H9 (cell line): ENCODE results near the gene PRPF19. TPM values are rescaled to one million over a fixed set of nuclear protein-coding genes. Genes with fewer than 3 reads are reported as not detected.

Source experiments
- DNase-seq: peaks from one replicate; pipeline ENCODE4 v3.0.0-alpha.2; 2017
- H2AFZ ChIP-seq: one replicate; pipeline ENCODE4 v1.6.1; 2013; ENCODE audit warnings: mild to moderate bottlenecking, low read length, control low read depth, moderate library complexity
- H2AK5ac ChIP-seq: 2 replicates; pipeline ENCODE4 v1.6.1; 2013; ENCODE audit warnings: low read length, control low read depth, mixed read lengths; ENCODE audit not compliant: insufficient read length
- H2BK120ac ChIP-seq: one replicate; pipeline ENCODE4 v1.6.1; 2013; ENCODE audit warnings: low read depth, mild to moderate bottlenecking, low read length, control low read depth, inconsistent platforms; ENCODE audit not compliant: poor library complexity, severe bottlenecking
- H2BK12ac ChIP-seq: 2 replicates; pipeline ENCODE4 v1.6.1; 2013; ENCODE audit warnings: low read length, control low read depth, mixed read lengths, low read depth; ENCODE audit not compliant: insufficient read length
- H2BK15ac ChIP-seq: 2 replicates; pipeline ENCODE4 v1.6.1; 2013; ENCODE audit warnings: low read depth, low read length, control low read depth
- H2BK20ac ChIP-seq: one replicate; pipeline ENCODE4 v1.6.1; 2013; ENCODE audit warnings: low read depth, mild to moderate bottlenecking, low read length, control low read depth, inconsistent platforms; ENCODE audit not compliant: poor library complexity, severe bottlenecking
- H2BK5ac ChIP-seq: 2 replicates; pipeline ENCODE4 v1.6.1; 2013; ENCODE audit warnings: low read length, control low read depth, mixed read lengths; ENCODE audit not compliant: insufficient read length
- H3K14ac ChIP-seq: 2 replicates; pipeline ENCODE4 v1.6.1; 2013; ENCODE audit warnings: low read length, control low read depth; ENCODE audit not compliant: insufficient read depth
- H3K18ac ChIP-seq: 2 replicates; pipeline ENCODE4 v1.6.1; 2013; ENCODE audit warnings: low read depth, mild to moderate bottlenecking, mixed read lengths, low read length, control low read depth; ENCODE audit not compliant: insufficient read length
- H3K23ac ChIP-seq: 2 replicates; pipeline ENCODE4 v1.6.1; 2013; ENCODE audit warnings: low read length, control low read depth, mixed read lengths, low read depth; ENCODE audit not compliant: insufficient read length
- H3K23me2 ChIP-seq: 2 replicates; pipeline ENCODE4 v1.6.1; 2013; ENCODE audit warnings: low read depth, mild to moderate bottlenecking, mixed read lengths, low read length, control low read depth; ENCODE audit not compliant: insufficient read length, poor library complexity, severe bottlenecking
- H3K27ac ChIP-seq: 2 replicates; pipeline ENCODE4 v1.5.1; 2013; ENCODE audit warnings: low read length, control low read depth, mixed read lengths, low read depth; ENCODE audit not compliant: insufficient read length
- H3K27me3 ChIP-seq: 2 replicates; pipeline ENCODE4 v1.6.1; 2013; ENCODE audit warnings: low read length, control low read depth, inconsistent platforms; ENCODE audit not compliant: insufficient read depth
- H3K4ac ChIP-seq: 2 replicates; pipeline ENCODE4 v1.6.1; 2013; ENCODE audit warnings: low read depth, mild to moderate bottlenecking, control low read depth, inconsistent platforms, low read length, moderate library complexity
- H3K4me1 ChIP-seq: 2 replicates; pipeline ENCODE4 v1.6.1; 2013; ENCODE audit warnings: low read length, control low read depth, inconsistent platforms; ENCODE audit not compliant: insufficient read depth
- H3K4me2 ChIP-seq: 2 replicates; pipeline ENCODE4 v1.6.1; 2013; ENCODE audit warnings: low read length, control low read depth, mixed read lengths; ENCODE audit not compliant: insufficient read length, insufficient read depth
- H3K56ac ChIP-seq: 2 replicates; pipeline ENCODE4 v1.6.1; 2013; ENCODE audit warnings: low read depth, mild to moderate bottlenecking, mixed read lengths, low read length, control low read depth; ENCODE audit not compliant: insufficient read length
- H3K79me1 ChIP-seq: 2 replicates; pipeline ENCODE4 v1.6.1; 2013; ENCODE audit warnings: low read depth, mild to moderate bottlenecking, moderate library complexity, low read length, control low read depth, inconsistent platforms; ENCODE audit not compliant: insufficient read depth, poor library complexity, severe bottlenecking
- H3K79me2 ChIP-seq: 2 replicates; pipeline ENCODE4 v1.6.1; 2013; ENCODE audit warnings: low read length, control low read depth, inconsistent platforms; ENCODE audit not compliant: insufficient read depth
- H3K9ac ChIP-seq: 2 replicates; pipeline ENCODE4 v1.6.1; 2013; ENCODE audit warnings: low read length, control low read depth, mixed read lengths; ENCODE audit not compliant: insufficient read length; ENCODE audit errors: extremely low read depth
- H3K9me3 ChIP-seq: one replicate; pipeline ENCODE4 v1.6.1; 2013; ENCODE audit warnings: low read depth, low read length, inconsistent platforms; ENCODE audit not compliant: control insufficient read depth
- H3T11ph ChIP-seq: one replicate; pipeline ENCODE4 v1.6.1; 2013; ENCODE audit warnings: mild to moderate bottlenecking, low read length, control low read depth, inconsistent platforms
- H4K20me1 ChIP-seq: one replicate; pipeline ENCODE4 v1.6.1; 2013; ENCODE audit not compliant: control insufficient read depth, insufficient read length, insufficient read depth
- H4K5ac ChIP-seq: 2 replicates; pipeline ENCODE4 v1.6.1; 2013; ENCODE audit warnings: low read depth, mild to moderate bottlenecking, mixed read lengths, low read length, control low read depth; ENCODE audit not compliant: insufficient read length
- H4K8ac ChIP-seq: replicated peaks from 2 replicates; pipeline ENCODE4 v1.6.1; 2013; ENCODE audit warnings: low read length, control low read depth, mixed read lengths, low read depth; ENCODE audit not compliant: insufficient read length
- H4K91ac ChIP-seq: 2 replicates; pipeline ENCODE4 v1.6.1; 2013; ENCODE audit warnings: low read depth, mild to moderate bottlenecking, moderate library complexity, mixed read lengths, low read length, control low read depth; ENCODE audit not compliant: insufficient read length
- H3K27ac Mint-ChIP-seq, 3 experiments: 2 replicates in 2 of 3; 3 replicates in 1 of 3; pipeline ENCODE4 v1.8.0; 2020 to 2021; ENCODE audit warnings: mixed read lengths in 3 of 3, mild to moderate bottlenecking in 1 of 3, moderate library complexity in 1 of 3
- H3K27me3 Mint-ChIP-seq: 2 replicates; pipeline ENCODE4 v1.8.0; 2021; ENCODE audit warnings: low read depth, mild to moderate bottlenecking, moderate library complexity, mixed read lengths
- H3K36me3 Mint-ChIP-seq, 3 experiments: 2 replicates in 2 of 3; 3 replicates in 1 of 3; pipeline ENCODE4 v1.8.0; 2020 to 2021; ENCODE audit warnings: low read depth in 3 of 3, mixed read lengths in 3 of 3; ENCODE audit not compliant: insufficient read depth in 1 of 3
- H3K4me1 Mint-ChIP-seq, 2 experiments: 2 replicates each; pipeline ENCODE4 v1.8.0; 2020; ENCODE audit warnings: mixed read lengths in 2 of 2
- H3K4me3 Mint-ChIP-seq, 2 experiments: 2 replicates in 1 of 2; 3 replicates in 1 of 2; pipeline ENCODE4 v1.8.0; 2020 to 2021; ENCODE audit warnings: mild to moderate bottlenecking in 2 of 2, mixed read lengths in 2 of 2, moderate library complexity in 1 of 2
- H3K9me3 Mint-ChIP-seq, 2 experiments: 2 replicates in 1 of 2; 3 replicates in 1 of 2; pipeline ENCODE4 v1.8.0; 2020; ENCODE audit warnings: mild to moderate bottlenecking in 2 of 2, mixed read lengths in 2 of 2, moderate library complexity in 1 of 2
- WGBS: extraction: QIAGEN DNeasy Blood & Tissue Kit; methylation state at CpG from one replicate; pipeline ENCODE4 v1.1.7; 2013; ENCODE audit warnings: missing lambda C conversion rate, low lambda C conversion rate, mixed read lengths; ENCODE audit not compliant: insufficient read length; ENCODE audit errors: extremely low coverage; 5-methylcytosine and 5-hydroxymethylcytosine counted together
- total RNA-seq: library from RNA; stranded (reverse); gene quantifications from 2 replicates; pipeline ENCODE4 v1.2.1, GENCODE V29; 2021
- TF ChIP-seq, protein P1 (sequence below): fragments of 200-600 bp; sonication (generic); conservative IDR thresholded peaks from 3 replicates; pipeline ENCODE4 v1.8.0; 2021; ENCODE audit warnings: antibody characterized with exemption, mild to moderate bottlenecking

PRPF19 gene
- total RNA-seq, 1 experiment from 2014 or later, result 130 TPM

DNA sequence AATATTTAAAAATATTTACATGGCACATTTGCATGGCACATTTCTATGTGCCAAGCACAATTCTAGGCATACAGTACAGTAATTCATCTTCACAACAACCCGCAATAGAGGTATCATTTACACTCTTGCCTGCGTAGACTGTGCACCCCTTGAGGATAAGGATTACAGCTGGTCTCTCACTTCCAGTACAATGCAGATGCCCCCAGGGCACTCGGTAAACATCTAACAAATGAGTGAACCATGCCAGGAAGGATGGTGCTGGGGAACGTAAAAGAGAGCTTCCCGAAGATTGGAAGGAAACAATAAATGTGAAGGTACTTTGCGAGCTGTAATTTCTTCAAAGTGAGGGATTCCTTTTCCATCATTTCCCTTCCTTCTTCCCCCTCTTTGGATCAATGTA lies 1.3 kb downstream of the PRPF19 start:
- Histone ChIP-seq H3K18ac (no peak overlapping the region), H3K27me3 (no peaks in the 10 kb centered on the region; the same call in 1 of the 2 replicates), H2BK20ac (no peak overlapping the region), H2BK120ac (no peak overlapping the region), H3K23ac (no peak overlapping the region), H3K9ac (peak overlapping the region; percentile 83), H4K20me1 (no peaks in the 10 kb centered on the region), H3K23me2 (peaks cover 5% of the 10 kb centered on the region), H3K27ac (no peak overlapping the region), H3K4me2 (peak overlapping the region; percentile 77), H2AFZ (no peak overlapping the region), H3K9me3 (no peaks in the 10 kb centered on the region), H3K56ac (no peak overlapping the region), H4K8ac (no peak overlapping the region), H2BK12ac (no peak overlapping the region), H3K14ac (no peak overlapping the region), H3K79me1 (peaks cover 5% of the 10 kb centered on the region), H4K5ac (no peak overlapping the region), H3T11ph (no peak overlapping the region), H4K91ac (no peak overlapping the region), H3K4ac (no peak overlapping the region), H3K4me1 (peaks cover 3% of the 10 kb centered on the region; the same call in 1 of the 2 replicates), H3K79me2 (peaks cover 18% of the 10 kb centered on the region; the same call in 1 of the 2 replicates), H2AK5ac (no peak overlapping the region), H2BK15ac (no peak overlapping the region), H2BK5ac (no peak overlapping the region)
- Mint-ChIP-seq H3K4me1 (peaks cover 7 to 21% of the 10 kb centered on the region in 2 experiments), H3K4me3 (peak overlapping the region; percentile 89 to 93), H3K27ac (peak overlapping the region in 2 of 3 experiments; percentile 74 to 87; a peak in 2 of 7 replicates), H3K9me3 (peaks cover 3 to 5% of the 10 kb centered on the region in 2 experiments; a peak in 4 of 5 replicates), H3K27me3 (peaks cover 20% of the 10 kb centered on the region), H3K36me3 (peaks cover 19 to 37% (median 33%) of the 10 kb centered on the region in 3 experiments; a peak in 6 of 7 replicates)
- no CpG with 5 or more reads among the region's 6 CpGs for WGBS
- TF ChIP-seq, protein P1, sequence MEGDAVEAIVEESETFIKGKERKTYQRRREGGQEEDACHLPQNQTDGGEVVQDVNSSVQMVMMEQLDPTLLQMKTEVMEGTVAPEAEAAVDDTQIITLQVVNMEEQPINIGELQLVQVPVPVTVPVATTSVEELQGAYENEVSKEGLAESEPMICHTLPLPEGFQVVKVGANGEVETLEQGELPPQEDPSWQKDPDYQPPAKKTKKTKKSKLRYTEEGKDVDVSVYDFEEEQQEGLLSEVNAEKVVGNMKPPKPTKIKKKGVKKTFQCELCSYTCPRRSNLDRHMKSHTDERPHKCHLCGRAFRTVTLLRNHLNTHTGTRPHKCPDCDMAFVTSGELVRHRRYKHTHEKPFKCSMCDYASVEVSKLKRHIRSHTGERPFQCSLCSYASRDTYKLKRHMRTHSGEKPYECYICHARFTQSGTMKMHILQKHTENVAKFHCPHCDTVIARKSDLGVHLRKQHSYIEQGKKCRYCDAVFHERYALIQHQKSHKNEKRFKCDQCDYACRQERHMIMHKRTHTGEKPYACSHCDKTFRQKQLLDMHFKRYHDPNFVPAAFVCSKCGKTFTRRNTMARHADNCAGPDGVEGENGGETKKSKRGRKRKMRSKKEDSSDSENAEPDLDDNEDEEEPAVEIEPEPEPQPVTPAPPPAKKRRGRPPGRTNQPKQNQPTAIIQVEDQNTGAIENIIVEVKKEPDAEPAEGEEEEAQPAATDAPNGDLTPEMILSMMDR, result no peak
- no peak for DNase-seq
